IMR-90 (cell line): ENCODE data around the gene NFIA.

Source experiments
- BHLHE40 ChIP-seq: fragments of 150-350 bp; IDR thresholded peaks from 2 replicates; pipeline ENCODE4 v1.6.1; 2016; ENCODE audit warnings: mild to moderate bottlenecking, low read depth, low read length
- FOS ChIP-seq: fragments of 150-350 bp; IDR thresholded peaks from 2 replicates; pipeline ENCODE4 v1.6.1; 2016; ENCODE audit warnings: low read depth, low read length
- POLR2A ChIP-seq: IDR thresholded peaks from 2 replicates; pipeline ENCODE4 v1.6.1; 2012; ENCODE audit warnings: mild to moderate bottlenecking, low read depth, low read length
- RCOR1 ChIP-seq: IDR thresholded peaks from 2 replicates; pipeline ENCODE4 v1.6.1; 2012; ENCODE audit warnings: mild to moderate bottlenecking, low read length, improper control_type of control experiment; ENCODE audit not compliant: insufficient replicate concordance
- RFX5 ChIP-seq: IDR thresholded peaks from 2 replicates; pipeline ENCODE4 v1.8.0; 2012; ENCODE audit warnings: low read depth, mild to moderate bottlenecking, low read length, moderate library complexity
- SMC3 ChIP-seq: fragments of 150-350 bp; IDR thresholded peaks from 2 replicates; pipeline ENCODE4 v1.6.1; 2016; ENCODE audit warnings: low read depth, mild to moderate bottlenecking, antibody characterized with exemption, low read length, moderate library complexity
- TF ChIP-seq, protein P1 (sequence below): conservative IDR thresholded peaks from 2 replicates; pipeline ENCODE4 v1.5.1; 2012; ENCODE audit warnings: mild to moderate bottlenecking, low read depth, low read length, improper control_type of control experiment
- TF ChIP-seq, protein P2 (sequence below): fragments of 150-350 bp; IDR thresholded peaks from 2 replicates; pipeline ENCODE4 v1.6.1; 2017; ENCODE audit warnings: mild to moderate bottlenecking, antibody characterized with exemption, low read length, low read depth
- TF ChIP-seq, protein P3 (sequence below): fragments of 150-350 bp; IDR thresholded peaks from 2 replicates; pipeline ENCODE4 v1.6.1; 2016; ENCODE audit warnings: low read depth, mild to moderate bottlenecking, low read length, moderate library complexity, borderline replicate concordance

DNA sequence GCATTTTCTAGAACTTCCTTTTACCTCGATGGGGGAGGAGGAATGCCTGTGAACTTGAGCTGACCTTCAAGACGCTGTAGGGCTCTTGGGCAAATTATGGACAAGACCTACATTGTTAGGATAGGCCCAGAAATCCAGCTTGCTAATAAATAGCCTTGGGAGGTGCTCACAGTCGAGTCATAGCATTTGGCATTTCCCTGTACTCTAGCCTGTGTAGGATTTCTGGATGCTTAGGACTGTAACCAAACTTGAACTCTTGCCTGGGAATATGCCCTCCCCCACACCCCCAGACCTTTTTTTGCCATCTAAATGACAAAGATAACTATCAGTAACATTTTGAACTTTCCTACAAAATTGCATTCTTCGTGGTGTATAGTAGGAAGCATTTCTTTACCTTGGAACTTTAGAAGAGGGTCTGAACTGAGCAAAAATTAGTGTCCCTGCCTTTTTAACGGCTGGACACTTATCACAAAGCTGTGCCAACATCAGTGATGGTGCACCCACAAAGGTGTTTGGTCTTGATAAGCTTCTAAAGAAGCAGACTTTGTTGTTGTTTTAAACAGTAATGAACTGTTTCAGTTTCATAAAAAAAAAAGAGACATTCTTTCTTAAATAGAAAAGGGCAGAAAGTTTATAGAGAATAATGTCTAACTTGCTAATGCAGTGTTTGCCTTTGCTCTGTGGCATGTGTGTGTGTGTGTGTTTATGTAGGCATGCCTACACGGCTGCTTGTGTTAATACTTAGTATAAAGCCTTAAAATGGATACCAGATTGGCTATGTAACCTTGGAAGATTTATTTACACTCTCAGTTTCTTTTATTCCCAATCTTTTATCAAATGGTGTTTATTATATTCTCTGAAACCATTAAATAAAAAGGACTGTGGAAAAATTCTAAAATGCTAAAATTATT, 88.2 kb downstream of the NFIA start:
- TF ChIP-seq POLR2A: no peak
- TF ChIP-seq, protein P1, sequence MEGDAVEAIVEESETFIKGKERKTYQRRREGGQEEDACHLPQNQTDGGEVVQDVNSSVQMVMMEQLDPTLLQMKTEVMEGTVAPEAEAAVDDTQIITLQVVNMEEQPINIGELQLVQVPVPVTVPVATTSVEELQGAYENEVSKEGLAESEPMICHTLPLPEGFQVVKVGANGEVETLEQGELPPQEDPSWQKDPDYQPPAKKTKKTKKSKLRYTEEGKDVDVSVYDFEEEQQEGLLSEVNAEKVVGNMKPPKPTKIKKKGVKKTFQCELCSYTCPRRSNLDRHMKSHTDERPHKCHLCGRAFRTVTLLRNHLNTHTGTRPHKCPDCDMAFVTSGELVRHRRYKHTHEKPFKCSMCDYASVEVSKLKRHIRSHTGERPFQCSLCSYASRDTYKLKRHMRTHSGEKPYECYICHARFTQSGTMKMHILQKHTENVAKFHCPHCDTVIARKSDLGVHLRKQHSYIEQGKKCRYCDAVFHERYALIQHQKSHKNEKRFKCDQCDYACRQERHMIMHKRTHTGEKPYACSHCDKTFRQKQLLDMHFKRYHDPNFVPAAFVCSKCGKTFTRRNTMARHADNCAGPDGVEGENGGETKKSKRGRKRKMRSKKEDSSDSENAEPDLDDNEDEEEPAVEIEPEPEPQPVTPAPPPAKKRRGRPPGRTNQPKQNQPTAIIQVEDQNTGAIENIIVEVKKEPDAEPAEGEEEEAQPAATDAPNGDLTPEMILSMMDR: no peak
- TF ChIP-seq RCOR1: no peak
- no peak for TF ChIP-seq RFX5
- TF ChIP-seq, protein P2, sequence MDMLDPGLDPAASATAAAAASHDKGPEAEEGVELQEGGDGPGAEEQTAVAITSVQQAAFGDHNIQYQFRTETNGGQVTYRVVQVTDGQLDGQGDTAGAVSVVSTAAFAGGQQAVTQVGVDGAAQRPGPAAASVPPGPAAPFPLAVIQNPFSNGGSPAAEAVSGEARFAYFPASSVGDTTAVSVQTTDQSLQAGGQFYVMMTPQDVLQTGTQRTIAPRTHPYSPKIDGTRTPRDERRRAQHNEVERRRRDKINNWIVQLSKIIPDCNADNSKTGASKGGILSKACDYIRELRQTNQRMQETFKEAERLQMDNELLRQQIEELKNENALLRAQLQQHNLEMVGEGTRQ: no peak
- TF ChIP-seq, protein P3, sequence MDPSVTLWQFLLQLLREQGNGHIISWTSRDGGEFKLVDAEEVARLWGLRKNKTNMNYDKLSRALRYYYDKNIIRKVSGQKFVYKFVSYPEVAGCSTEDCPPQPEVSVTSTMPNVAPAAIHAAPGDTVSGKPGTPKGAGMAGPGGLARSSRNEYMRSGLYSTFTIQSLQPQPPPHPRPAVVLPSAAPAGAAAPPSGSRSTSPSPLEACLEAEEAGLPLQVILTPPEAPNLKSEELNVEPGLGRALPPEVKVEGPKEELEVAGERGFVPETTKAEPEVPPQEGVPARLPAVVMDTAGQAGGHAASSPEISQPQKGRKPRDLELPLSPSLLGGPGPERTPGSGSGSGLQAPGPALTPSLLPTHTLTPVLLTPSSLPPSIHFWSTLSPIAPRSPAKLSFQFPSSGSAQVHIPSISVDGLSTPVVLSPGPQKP: no peak
- TF ChIP-seq FOS: no peak
- TF ChIP-seq BHLHE40: no peak
- no peak for TF ChIP-seq SMC3
